HS-5 (cell line): Measurements from ENCODE around the gene SALL4.

ENCODE experiments used
- DNase-seq: peaks from one replicate; pipeline ENCODE4 v3.0.0-alpha.2; 2012; ENCODE audit warnings: low read depth

SALL4 gene

GRCh38 chr20:51735728-51736600, 66.4 kb downstream of the SALL4 start:
- no peak for DNase-seq

DNA sequence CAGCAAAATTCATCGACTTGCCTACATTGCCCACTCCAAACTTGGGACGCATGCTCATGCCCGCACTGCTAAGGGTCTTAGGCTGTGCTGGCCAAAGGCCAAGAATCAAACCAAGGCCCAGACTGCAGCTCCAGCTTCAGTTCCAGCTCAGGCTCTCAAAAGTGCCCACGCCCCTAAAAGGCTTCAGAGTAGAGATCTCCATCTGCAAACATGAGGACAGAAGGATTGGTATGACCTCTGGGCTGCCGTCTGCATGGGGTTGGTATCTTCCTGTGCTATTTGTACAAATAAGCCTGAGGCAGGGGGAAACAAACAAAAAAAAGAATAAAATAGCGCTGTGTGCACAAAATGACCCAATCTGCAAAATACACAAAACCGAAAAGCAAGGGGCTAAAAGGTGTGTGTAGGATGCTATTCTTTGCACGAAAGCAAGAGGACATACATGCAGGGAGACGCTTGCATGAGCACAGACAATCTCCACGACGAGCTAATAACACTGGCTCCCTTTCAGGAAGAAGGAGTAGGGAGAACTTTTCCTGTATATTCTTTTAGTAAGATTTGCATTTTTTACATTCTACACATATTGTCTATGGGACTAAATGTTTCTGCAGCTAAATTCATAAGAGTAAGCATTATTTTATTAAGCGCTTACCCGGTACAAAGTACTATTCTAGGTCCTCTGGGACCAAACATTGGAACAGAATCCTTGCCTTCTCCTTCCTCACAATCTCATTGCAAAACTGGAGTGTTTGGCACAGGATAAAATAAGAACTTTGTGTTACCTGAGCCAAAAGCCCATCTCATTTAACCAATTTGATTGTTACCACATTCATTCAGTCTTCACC, 67.2 kb downstream of the SALL4 start:
- DNase-seq = no peak

- DNase-seq = no peak
Observed at GRCh38 chr20:51733070-51733469, 69.3 kb downstream of the SALL4 start.
